Mesenchymal stem cell (in vitro differentiated cells and primary cell): Measurements from ENCODE around the gene SEPTIN10.

Experiments
- DNase-seq: peaks from one replicate; pipeline ENCODE4 v3.0.0-alpha.2; 2013
- H2AFZ ChIP-seq: one replicate; pipeline ENCODE4 v1.6.1; 2013; ENCODE audit warnings: low read depth, mild to moderate bottlenecking, control low read depth, inconsistent platforms, low read length, moderate library complexity
- H2AK5ac ChIP-seq: 2 replicates; pipeline ENCODE4 v1.6.1; 2013; ENCODE audit warnings: low read length, moderate library complexity, mild to moderate bottlenecking, inconsistent platforms; ENCODE audit not compliant: severe bottlenecking
- H2BK120ac ChIP-seq: one replicate; pipeline ENCODE4 v1.6.1; 2013; ENCODE audit warnings: low read depth, mild to moderate bottlenecking, inconsistent platforms, low read length, moderate library complexity
- H2BK12ac ChIP-seq, 2 experiments: one replicate each; pipeline ENCODE4 v1.6.1; 2013; ENCODE audit warnings: inconsistent platforms in 2 of 2, low read length in 2 of 2, mild to moderate bottlenecking in 2 of 2, moderate library complexity in 2 of 2, control low read depth in 1 of 2
- H2BK15ac ChIP-seq: one replicate; pipeline ENCODE4 v1.6.1; 2013; ENCODE audit warnings: mild to moderate bottlenecking, low read depth, inconsistent platforms; ENCODE audit not compliant: poor library complexity, severe bottlenecking
- H2BK5ac ChIP-seq: 2 replicates; pipeline ENCODE4 v1.6.1; 2013; ENCODE audit warnings: low read depth, mild to moderate bottlenecking, low read length, control low read depth, inconsistent platforms; ENCODE audit not compliant: poor library complexity, severe bottlenecking
- H3K14ac ChIP-seq, 2 experiments: one replicate each; pipeline ENCODE4 v1.6.1; 2013; ENCODE audit warnings: inconsistent platforms in 2 of 2, low read length in 2 of 2, control low read depth in 1 of 2, mild to moderate bottlenecking in 1 of 2, moderate library complexity in 1 of 2
- H3K18ac ChIP-seq, 2 experiments: one replicate each; pipeline ENCODE4 v1.6.1; 2013; ENCODE audit warnings: inconsistent platforms in 2 of 2, low read length in 2 of 2, control low read depth in 1 of 2, low read depth in 1 of 2, mild to moderate bottlenecking in 1 of 2
- H3K23ac ChIP-seq, 2 experiments: one replicate each; pipeline ENCODE4 v1.6.1; 2013; ENCODE audit warnings: inconsistent platforms in 2 of 2, low read length in 2 of 2, mild to moderate bottlenecking in 2 of 2, moderate library complexity in 2 of 2, control low read depth in 1 of 2
- H3K27ac ChIP-seq: 2 replicates; pipeline ENCODE4 v1.5.1; 2013; ENCODE audit warnings: mild to moderate bottlenecking, moderate library complexity, low read length, control low read depth, inconsistent platforms; ENCODE audit not compliant: poor library complexity, severe bottlenecking
- H3K27me3 ChIP-seq, 2 experiments: 2 replicates each; pipeline versions ENCODE4 v1.6.1 to v1.7.0; 2013; ENCODE audit warnings: low read length in 2 of 2, mild to moderate bottlenecking in 2 of 2, moderate library complexity in 2 of 2, control low read depth in 1 of 2, inconsistent platforms in 1 of 2; ENCODE audit not compliant: control insufficient read depth in 1 of 2, insufficient read depth in 1 of 2
- H3K36me3 ChIP-seq, 2 experiments: 2 replicates each; pipeline versions ENCODE4 v1.6.1 to v1.7.0; 2013; ENCODE audit warnings: low read length in 2 of 2, control low read depth in 1 of 2, inconsistent platforms in 1 of 2, low read depth in 1 of 2, mild to moderate bottlenecking in 1 of 2; ENCODE audit not compliant: insufficient read depth in 2 of 2, control insufficient read depth in 1 of 2
- H3K4ac ChIP-seq, 2 experiments: one replicate each; pipeline ENCODE4 v1.6.1; 2013; ENCODE audit warnings: inconsistent platforms in 2 of 2, low read length in 2 of 2, mild to moderate bottlenecking in 2 of 2, moderate library complexity in 2 of 2, control low read depth in 1 of 2, low read depth in 1 of 2
- H3K4me1 ChIP-seq: 2 replicates; pipeline ENCODE4 v1.6.1; 2013; ENCODE audit warnings: low read depth, low read length, control low read depth; ENCODE audit not compliant: control insufficient read depth, insufficient read depth
- H3K4me2 ChIP-seq: 2 replicates; pipeline ENCODE4 v1.6.1; 2013; ENCODE audit warnings: low read length, mild to moderate bottlenecking, inconsistent platforms; ENCODE audit not compliant: poor library complexity, severe bottlenecking
- H3K4me3 ChIP-seq, 2 experiments: 2 replicates each; pipeline versions ENCODE4 v1.5.1 to v1.7.0; 2013; ENCODE audit warnings: low read length in 2 of 2, mild to moderate bottlenecking in 2 of 2, control low read depth in 1 of 2, low read depth in 1 of 2; ENCODE audit not compliant: insufficient read depth in 1 of 2
- H3K79me1 ChIP-seq: replicated peaks from 2 replicates; pipeline ENCODE4 v1.6.1; 2013; ENCODE audit warnings: mild to moderate bottlenecking, control low read depth, low read length, inconsistent platforms; ENCODE audit not compliant: poor library complexity, severe bottlenecking
- H3K9ac ChIP-seq: 2 replicates; pipeline ENCODE4 v1.7.0; 2013; ENCODE audit warnings: mild to moderate bottlenecking, low read length, moderate library complexity
- H3K9me3 ChIP-seq: 2 replicates; pipeline ENCODE4 v1.7.0; 2013; ENCODE audit warnings: mild to moderate bottlenecking, low read length; ENCODE audit not compliant: control insufficient read depth
- H4K8ac ChIP-seq: one replicate; pipeline ENCODE4 v1.6.1; 2013; ENCODE audit warnings: inconsistent platforms, mild to moderate bottlenecking, low read length, moderate library complexity
- H4K91ac ChIP-seq: one replicate; pipeline ENCODE4 v1.6.1; 2013; ENCODE audit warnings: mild to moderate bottlenecking, low read length, inconsistent platforms
- WGBS: methylation state at CpG from one replicate; pipeline ENCODE4 v1.1.7; 2013; ENCODE audit warnings: mixed read lengths; 5-methylcytosine and 5-hydroxymethylcytosine counted together

The SEPTIN10 gene

GRCh38 chr2:109558076-109558882, 55.5 kb downstream of the SEPTIN10 start:
- H4K8ac ChIP-seq, result no peak overlapping the region
- H3K27me3 ChIP-seq, result no peaks in the 10 kb centered on the region
- WGBS, result 73% methylated on average over 6 of the region's 9 CpGs
- no peak overlapping the region for H3K14ac ChIP-seq
- H3K9me3 ChIP-seq, result no peaks in the 10 kb centered on the region
- no peak overlapping the region for H3K4ac ChIP-seq
- no peak overlapping the region for H3K27ac ChIP-seq
- DNase-seq, result peak; percentile 77
- no peak overlapping the region for H3K9ac ChIP-seq
- no peak overlapping the region for H2BK120ac ChIP-seq
- H3K4me1 ChIP-seq, result peaks cover 2% of the 10 kb centered on the region
- no peak overlapping the region for H2AFZ ChIP-seq
- no peak overlapping the region for H2BK12ac ChIP-seq
- no peak overlapping the region for H2BK5ac ChIP-seq
- no peak overlapping the region for H3K4me3 ChIP-seq
- peak overlapping the region; percentile 93 for H2AK5ac ChIP-seq
- no peak overlapping the region for H3K18ac ChIP-seq
- H3K36me3 ChIP-seq, result peaks cover 4 to 20% of the 10 kb centered on the region in 2 experiments
- H3K23ac ChIP-seq, result no peak overlapping the region
- H3K79me1 ChIP-seq, result peaks cover 28% of the 10 kb centered on the region
- no peak overlapping the region for H2BK15ac ChIP-seq
- H4K91ac ChIP-seq, result no peak overlapping the region
- no peak overlapping the region for H3K4me2 ChIP-seq

- no peak overlapping the region for H2AFZ ChIP-seq
- H3K18ac ChIP-seq, result no peak overlapping the region
- no peak overlapping the region for H2BK15ac ChIP-seq
- no peak overlapping the region for H3K27ac ChIP-seq
- H3K9me3 ChIP-seq, result no peaks in the 10 kb centered on the region
- WGBS, result 100% methylated on average over 1 of the region's 1 CpG
- H3K4me3 ChIP-seq, result no peak overlapping the region
- no peak overlapping the region for H2BK12ac ChIP-seq
- peaks cover 23% of the 10 kb centered on the region for H3K79me1 ChIP-seq
- H3K9ac ChIP-seq, result no peak overlapping the region
- no peak for DNase-seq
- H4K8ac ChIP-seq, result no peak overlapping the region
- H3K14ac ChIP-seq, result no peak overlapping the region
- H3K23ac ChIP-seq, result no peak overlapping the region
- no peak overlapping the region for H3K4ac ChIP-seq
- no peak overlapping the region for H2BK120ac ChIP-seq
- no peak overlapping the region for H2BK5ac ChIP-seq
- H3K36me3 ChIP-seq, result peaks cover 4 to 26% of the 10 kb centered on the region in 2 experiments
- no peak overlapping the region for H3K4me2 ChIP-seq
- peaks cover 2% of the 10 kb centered on the region for H3K4me1 ChIP-seq
- no peaks in the 10 kb centered on the region for H3K27me3 ChIP-seq
- H4K91ac ChIP-seq, result no peak overlapping the region
- no peak overlapping the region for H2AK5ac ChIP-seq
These were observed 56.5 kb downstream of the SEPTIN10 start for GRCh38 chr2:109557309-109557708.

- H3K27me3 ChIP-seq, result no peaks in the 10 kb centered on the region
- no peak overlapping the region for H3K9ac ChIP-seq
- no peak overlapping the region for H2BK120ac ChIP-seq
- H3K4me2 ChIP-seq, result no peak overlapping the region
- H3K4me3 ChIP-seq, result no peak overlapping the region
- no peak overlapping the region for H2AFZ ChIP-seq
- no peak overlapping the region for H2AK5ac ChIP-seq
- H2BK5ac ChIP-seq, result no peak overlapping the region
- H4K91ac ChIP-seq, result no peak overlapping the region
- peaks cover 7 to 36% of the 10 kb centered on the region in 2 experiments for H3K36me3 ChIP-seq
- no peak overlapping the region for H3K4ac ChIP-seq
- H3K18ac ChIP-seq, result no peak overlapping the region
- H3K4me1 ChIP-seq, result peaks cover 1% of the 10 kb centered on the region
- no peak for DNase-seq
- no peak overlapping the region for H3K14ac ChIP-seq
- 96% methylated on average over 9 of the region's 9 CpGs for WGBS
- H3K9me3 ChIP-seq, result no peaks in the 10 kb centered on the region
- no peak overlapping the region for H2BK12ac ChIP-seq
- H3K79me1 ChIP-seq, result peaks cover 26% of the 10 kb centered on the region
- H2BK15ac ChIP-seq, result no peak overlapping the region
- H3K23ac ChIP-seq, result no peak overlapping the region
- no peak overlapping the region for H3K27ac ChIP-seq
- H4K8ac ChIP-seq, result no peak overlapping the region
These were observed 58.3 kb downstream of the SEPTIN10 start for GRCh38 chr2:109555346-109555900.

GRCh38 chr2:109554758-109555157, 59.0 kb downstream of the SEPTIN10 start:
- Histone ChIP-seq H2BK12ac (no peak overlapping the region), H3K79me1 (peaks cover 26% of the 10 kb centered on the region), H2BK5ac (no peak overlapping the region), H4K91ac (no peak overlapping the region), H3K14ac (no peak overlapping the region), H3K9ac (no peak overlapping the region), H3K23ac (no peak overlapping the region), H2AFZ (no peak overlapping the region), H4K8ac (no peak overlapping the region), H3K18ac (no peak overlapping the region), H3K4ac (no peak overlapping the region), H2BK120ac (no peak overlapping the region), H3K9me3 (no peaks in the 10 kb centered on the region), H2AK5ac (no peak overlapping the region), H3K4me1 (peaks cover 1% of the 10 kb centered on the region), H3K27ac (no peak overlapping the region), H3K4me2 (no peak overlapping the region), H3K27me3 (no peaks in the 10 kb centered on the region), H3K4me3 (no peak overlapping the region), H2BK15ac (no peak overlapping the region), H3K36me3 (peaks cover 7 to 36% of the 10 kb centered on the region in 2 experiments)
- no peak for DNase-seq
- 95% methylated on average over 2 of the region's 2 CpGs for WGBS
